GM12878 (cell line): ENCODE data around the gene HYOU1.

Experiments
- CTCF ChIP-seq, 3 experiments: IDR thresholded peaks in 2 of 3; conservative IDR thresholded peaks in 1 of 3; 2 replicates each; pipeline ENCODE4 v1.5.1; 2011; ENCODE audit warnings: low read depth in 3 of 3, low read length in 3 of 3, mild to moderate bottlenecking in 3 of 3, control low read depth in 2 of 3, moderate library complexity in 2 of 3, inconsistent platforms in 1 of 3, mixed read lengths in 1 of 3; ENCODE audit not compliant: control insufficient read depth in 2 of 3, insufficient read depth in 1 of 3; ENCODE audit errors: extremely low read depth in 1 of 3
- FOS ChIP-seq: IDR thresholded peaks from 3 replicates; pipeline ENCODE4 v1.6.1; 2011; ENCODE audit warnings: borderline replicate concordance; ENCODE audit not compliant: insufficient read length; ENCODE audit errors: extremely low read depth
- POLR2A ChIP-seq: IDR thresholded peaks from 2 replicates; pipeline ENCODE4 v1.6.1; 2011; ENCODE audit warnings: low read depth, mild to moderate bottlenecking, low read length
- RAD21 ChIP-seq: IDR thresholded peaks from 2 replicates; pipeline ENCODE4 v1.6.1; 2011; ENCODE audit warnings: mild to moderate bottlenecking, low read depth, low read length, moderate library complexity; ENCODE audit not compliant: insufficient read depth
- TCF12 ChIP-seq: IDR thresholded peaks from 2 replicates; pipeline ENCODE4 v1.6.1; 2011; ENCODE audit warnings: low read depth, mild to moderate bottlenecking, low read length
- ZBTB11 ChIP-seq: fragments of 450-650 bp; formaldehyde crosslinking; IDR thresholded peaks from 2 replicates; pipeline ENCODE4 v1.5.0; 2022; ENCODE audit warnings: mild to moderate bottlenecking, missing genetic modification characterization
- ZNF274 ChIP-seq: IDR thresholded peaks from one replicate; pipeline ENCODE4 v1.8.0; 2011; ENCODE audit not compliant: insufficient read length, insufficient read depth
- ZNF384 ChIP-seq: IDR thresholded peaks from 2 replicates; pipeline ENCODE4 v1.6.1; 2012; ENCODE audit warnings: low read depth, mild to moderate bottlenecking, low read length, improper control_type of control experiment, borderline replicate concordance

- TF ChIP-seq POLR2A (no peak), ZNF384 (no peak), TCF12 (no peak), CTCF (IDR thresholded peaks at IDR 0.05 in 2 of 3, conservative IDR thresholded peaks at IDR 0.05 in 1 of 3; ENCODE audit: control insufficient read depth in 2 of 3, extremely low read depth in 1 of 3, insufficient read depth in 1 of 3, low read depth in 3 of 3, low read length in 3 of 3) (no peak), FOS (no peak), ZNF274 (no peak), RAD21 (no peak), ZBTB11 (CRISPR knock-in tag) (no peak)
Measured at GRCh38 chr11:119089319-119089718, 32.3 kb upstream of the HYOU1 start.
